GOT3 (cell line): ENCODE results near the gene TNNC2.
"Not testable (repeated sequence)": the region's sequence is repeated elsewhere in the genome, so short reads cannot be mapped to it uniquely, and the experiment has no call there.

Experiments
- DNase-seq: peaks from one replicate; lab custom pipeline; 2025; ENCODE audit warnings: mixed read lengths; lab: John Stamatoyannopoulos, UW

The TNNC2 gene

GRCh38 chr20:45848969-45849582, 22.0 kb upstream of the TNNC2 start:
- DNase-seq = no peak

- no peak for DNase-seq
Measured at GRCh38 chr20:45848421-45848820, 21.3 kb upstream of the TNNC2 start.

GRCh38 chr20:45845452-45845851, 18.3 kb upstream of the TNNC2 start:
- DNase-seq = no peak

DNA sequence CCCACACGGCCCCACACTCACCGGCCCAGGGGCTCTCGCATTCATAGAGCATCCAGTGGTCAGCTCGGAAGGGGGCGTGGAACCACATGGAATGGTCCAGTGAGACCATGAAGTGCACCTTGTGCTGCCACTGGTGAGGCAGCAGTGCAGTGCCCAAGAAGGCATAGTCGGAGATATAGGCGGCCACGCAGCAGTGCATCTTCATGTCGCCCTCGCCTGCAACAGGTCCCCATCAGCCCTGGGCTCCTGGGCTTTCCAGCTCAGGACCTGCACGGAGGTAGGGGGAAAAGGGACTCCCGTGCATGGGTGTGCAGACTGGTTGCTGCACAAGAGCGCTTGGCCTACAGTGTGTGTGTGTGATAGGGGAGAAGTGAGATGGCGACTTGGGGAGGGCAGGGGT, 16.4 kb upstream of the TNNC2 start:
- no peak for DNase-seq

DNA sequence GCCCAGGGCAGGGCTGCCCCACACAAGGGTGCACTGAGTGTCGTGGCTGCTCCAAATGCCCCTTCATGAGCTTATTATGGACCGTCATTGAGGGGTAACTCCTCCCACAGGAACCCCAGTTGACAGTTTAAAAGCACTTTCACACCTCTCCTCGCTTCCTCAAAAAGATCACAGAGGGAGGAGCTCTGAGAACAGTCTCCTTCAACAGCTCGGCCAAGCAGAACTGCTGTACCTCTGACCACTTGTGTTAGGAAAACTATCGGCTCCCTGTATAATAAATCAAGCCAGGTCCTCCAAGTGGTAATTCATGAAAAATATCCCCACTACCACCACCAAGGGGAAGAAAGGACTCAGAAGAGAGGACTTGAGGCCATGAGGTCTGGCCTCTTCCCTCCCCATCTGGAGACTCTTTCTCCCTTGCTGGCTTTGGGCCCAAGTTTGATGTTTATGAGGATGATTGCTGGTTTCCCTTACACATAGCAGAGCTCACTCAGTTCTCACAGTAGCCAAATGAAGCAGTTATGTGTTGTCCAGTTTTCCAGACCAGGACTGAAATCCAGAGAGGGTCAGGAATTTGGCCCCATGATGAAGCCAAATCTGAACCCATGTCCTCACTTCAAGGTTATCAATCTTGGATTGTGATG, 15.2 kb upstream of the TNNC2 start:
- no peak for DNase-seq

DNA sequence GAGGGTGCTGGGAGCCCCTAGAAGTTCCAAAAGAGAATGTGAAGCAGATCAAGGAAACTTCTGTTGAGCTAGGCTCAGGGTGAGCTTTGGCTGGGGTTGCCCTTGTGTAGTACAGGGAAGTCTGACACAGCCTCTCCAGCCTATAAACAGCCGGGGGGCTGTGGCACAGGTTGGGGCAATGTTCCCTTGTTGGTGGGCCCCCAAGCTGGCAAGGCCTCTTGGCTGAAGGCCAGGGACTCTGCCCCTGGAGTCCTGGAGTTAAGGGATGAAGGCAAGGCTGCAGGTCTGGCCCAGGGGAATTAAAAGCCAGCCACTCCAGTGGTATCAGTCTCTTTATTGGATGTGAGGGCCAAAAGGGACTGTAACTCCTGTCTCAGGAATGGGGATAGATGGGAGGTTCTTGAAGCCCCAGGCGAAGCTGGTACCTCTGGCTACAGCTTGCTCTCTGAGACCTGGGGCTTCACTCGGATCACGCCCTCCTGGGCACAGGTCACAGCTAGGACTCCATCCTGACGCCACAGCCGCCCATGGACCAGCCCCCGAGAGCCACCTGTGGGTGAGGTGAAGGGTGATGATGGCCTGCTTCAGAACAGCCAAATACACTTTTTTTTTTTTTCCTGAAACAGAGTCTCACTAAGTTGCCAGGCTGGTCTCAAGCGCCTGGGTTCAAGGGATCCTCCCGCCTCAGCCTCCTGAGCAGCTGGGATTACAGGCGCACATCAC, 14.5 kb upstream of the TNNC2 start:
- DNase-seq = no peak

DNA sequence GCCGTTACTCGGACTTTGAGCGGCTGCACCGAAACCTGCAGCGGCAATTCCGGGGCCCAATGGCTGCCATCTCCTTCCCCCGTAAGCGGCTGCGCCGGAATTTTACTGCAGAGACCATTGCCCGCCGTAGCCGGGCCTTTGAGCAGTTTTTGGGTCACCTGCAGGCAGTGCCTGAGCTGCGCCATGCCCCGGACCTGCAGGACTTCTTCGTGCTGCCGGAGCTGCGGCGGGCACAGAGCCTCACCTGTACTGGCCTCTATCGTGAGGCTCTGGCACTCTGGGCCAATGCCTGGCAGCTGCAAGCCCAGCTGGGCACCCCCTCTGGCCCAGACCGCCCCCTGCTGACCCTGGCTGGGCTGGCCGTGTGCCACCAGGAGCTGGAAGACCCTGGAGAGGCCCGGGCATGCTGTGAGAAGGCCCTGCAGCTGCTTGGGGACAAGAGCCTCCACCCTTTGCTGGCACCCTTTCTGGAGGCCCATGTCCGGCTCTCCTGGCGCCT, 13.6 kb upstream of the TNNC2 start:
- DNase-seq = no peak

- no peak for DNase-seq
Measured at GRCh38 chr20:45836841-45837240, 9.7 kb upstream of the TNNC2 start.

- no peak for DNase-seq
Measured at GRCh38 chr20:45835825-45836224, 8.7 kb upstream of the TNNC2 start.

GRCh38 chr20:45835329-45835765, 8.2 kb upstream of the TNNC2 start:
- no peak for DNase-seq

DNA sequence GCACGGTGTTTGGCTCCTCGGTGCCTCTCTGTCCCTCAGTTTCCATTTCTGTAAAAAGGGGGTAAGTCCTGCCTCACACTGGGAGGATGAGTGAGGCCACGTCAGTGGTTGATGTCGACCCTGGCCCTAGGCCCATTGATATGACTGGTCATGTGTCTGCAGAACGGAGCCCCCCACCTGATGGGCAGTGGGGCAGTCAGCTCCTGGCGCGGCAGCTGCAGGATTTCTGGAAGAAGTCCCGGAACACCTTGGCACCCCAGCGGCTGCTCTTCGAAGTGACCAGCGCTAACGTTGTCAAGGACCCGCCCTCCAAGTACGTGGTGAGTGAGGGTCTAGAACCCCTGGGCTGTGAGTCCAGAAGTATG, 7.7 kb upstream of the TNNC2 start:
- no peak for DNase-seq

- DNase-seq = peak; percentile 71
Measured at GRCh38 chr20:45833883-45834796, 7.0 kb upstream of the TNNC2 start.

GRCh38 chr20:45833030-45833882, 6.1 kb upstream of the TNNC2 start, which contains the start of gene SNX21:
SNX21 (plus strand) TSS chr20:45833799; CDS start chr20:45833920, 121 bp downstream.
- peak; percentile 81 for DNase-seq

- no peak for DNase-seq
Measured at GRCh38 chr20:45832619-45833018, 5.5 kb upstream of the TNNC2 start.

- DNase-seq = not testable (repeated sequence)
Measured at GRCh38 chr20:45829673-45830106, 2.6 kb upstream of the TNNC2 start.

- no peak for DNase-seq
Measured at GRCh38 chr20:45828589-45828988, 1.5 kb upstream of the TNNC2 start.

DNA sequence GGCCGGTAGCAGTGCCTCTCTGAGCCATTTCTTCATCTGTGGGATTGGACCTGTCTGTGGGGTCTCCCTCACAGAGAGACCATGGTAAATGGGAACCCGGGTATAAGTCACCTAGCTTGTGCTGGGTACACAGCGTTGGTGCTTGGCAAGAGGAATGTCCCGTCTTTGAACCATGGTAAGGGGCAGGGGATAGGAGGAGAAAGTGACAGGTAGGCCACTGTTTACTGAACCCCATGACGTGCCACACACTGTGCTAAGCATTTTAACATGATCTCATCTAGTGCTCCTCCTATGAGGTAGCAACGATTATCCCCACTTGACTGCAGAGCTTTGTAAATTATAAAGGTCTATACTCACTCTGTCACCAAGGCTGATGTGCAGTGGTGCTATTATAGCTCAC, 600 bp upstream of the TNNC2 start:
- DNase-seq = no peak

- no peak for DNase-seq
Measured at GRCh38 chr20:45826381-45827019, 612 bp downstream of the TNNC2 start.

GRCh38 chr20:45823949-45824835, 2.9 kb downstream of the TNNC2 start:
- DNase-seq = no peak
